Measurements from ENCODE around the gene ZNRF2.
"Not testable (repeated sequence)": the region's sequence is repeated elsewhere in the genome, so short reads cannot be mapped to it uniquely, and the experiment has no call there.

Gene ZNRF2

GRCh38 chr7:30363778-30364563, 79.6 kb downstream of the ZNRF2 start:
- no peak for DNase-seq (ENCODE audit: low spot score)

DNA sequence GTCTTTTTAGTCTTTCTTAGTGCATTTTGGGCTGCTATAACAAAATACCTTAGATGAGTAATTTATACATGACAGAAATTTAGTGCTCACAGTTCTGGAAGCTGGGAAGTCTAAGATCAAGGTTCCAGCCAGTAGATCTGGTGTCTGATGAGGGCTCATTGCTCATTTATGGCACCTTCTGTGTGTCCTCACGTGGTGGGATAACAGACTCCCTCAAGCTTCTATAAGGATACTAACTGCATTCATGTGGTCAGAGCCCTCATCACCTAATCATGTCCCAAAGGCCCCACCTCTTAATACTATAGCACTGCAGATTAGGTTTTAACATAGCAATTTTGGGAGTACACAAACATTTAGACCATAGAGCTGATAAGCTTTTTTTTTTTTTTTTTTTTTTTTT, 80.4 kb downstream of the ZNRF2 start:
- no peak for DNase-seq (ENCODE audit: low spot score)

- DNase-seq (ENCODE audit: low spot score): no peak
Observed at GRCh38 chr7:30365621-30366020, 81.2 kb downstream of the ZNRF2 start.

- DNase-seq (ENCODE audit: low spot score): no peak
Observed at GRCh38 chr7:30366606-30367005, 82.2 kb downstream of the ZNRF2 start.

DNA sequence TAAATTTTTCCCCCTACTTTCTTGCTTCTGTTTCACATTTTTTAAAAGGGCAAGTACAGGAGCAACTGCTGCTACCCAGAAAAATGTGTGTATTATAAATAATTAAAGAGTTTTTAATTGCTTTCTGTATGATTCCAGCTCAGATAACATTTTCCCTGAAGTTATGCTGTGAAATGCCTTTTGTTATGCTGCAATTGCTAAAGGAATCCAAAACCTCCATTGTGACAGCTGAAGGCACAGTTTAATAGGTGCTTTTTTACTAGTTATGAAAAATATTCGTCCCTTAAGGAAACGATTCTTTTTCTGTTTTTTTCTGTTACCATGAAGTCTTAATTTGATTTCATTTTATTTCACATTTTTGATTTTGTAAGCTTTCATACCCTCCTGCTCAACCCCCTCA, 83.2 kb downstream of the ZNRF2 start:
- no peak for DNase-seq (ENCODE audit: low spot score)

DNA sequence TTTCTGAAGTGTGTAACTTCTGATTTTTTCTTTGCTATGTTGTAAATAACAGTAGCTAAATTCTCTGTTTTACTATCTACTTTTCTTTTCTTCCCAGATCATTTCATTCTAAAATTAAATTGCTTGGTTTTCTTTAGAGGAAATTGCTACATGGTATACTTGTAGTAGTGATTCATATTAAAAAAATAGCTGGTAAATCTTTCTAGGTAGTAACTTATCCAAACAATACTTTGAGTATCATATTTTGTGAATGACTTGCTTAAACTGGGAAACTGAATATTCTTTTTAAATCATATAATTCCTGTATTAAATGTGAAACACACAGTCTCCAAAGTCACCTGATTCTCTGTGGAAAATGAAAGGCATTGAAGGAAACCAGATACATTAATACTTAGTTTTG, 85.5 kb downstream of the ZNRF2 start:
- DNase-seq (ENCODE audit: low spot score): no peak

GRCh38 chr7:30371321-30371720, 86.9 kb downstream of the ZNRF2 start:
- no peak for DNase-seq (ENCODE audit: low spot score)

GRCh38 chr7:30378275-30378674, 93.9 kb downstream of the ZNRF2 start:
- no peak for DNase-seq (ENCODE audit: low spot score)

DNA sequence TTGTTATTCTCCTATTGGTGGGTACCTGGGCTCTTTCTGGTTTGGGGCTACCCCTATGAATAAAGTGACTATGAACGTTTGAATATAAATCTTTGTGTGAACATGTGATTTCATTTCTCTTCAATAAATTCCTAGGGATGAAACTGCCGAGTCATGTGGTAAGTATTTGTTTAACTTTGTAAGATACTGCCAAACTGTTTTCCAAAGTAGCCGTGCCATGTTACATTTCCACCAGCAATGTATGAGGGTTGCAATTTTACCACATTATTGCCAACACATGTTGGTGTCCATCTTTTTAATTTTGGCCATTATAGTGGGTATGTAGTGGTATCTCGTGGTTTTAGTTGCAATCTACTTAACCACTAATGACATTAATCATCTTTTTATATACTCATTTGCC, 94.7 kb downstream of the ZNRF2 start:
- no peak for DNase-seq (ENCODE audit: low spot score)

GRCh38 chr7:30379741-30380140, 95.3 kb downstream of the ZNRF2 start:
- no peak for DNase-seq (ENCODE audit: low spot score)

DNA sequence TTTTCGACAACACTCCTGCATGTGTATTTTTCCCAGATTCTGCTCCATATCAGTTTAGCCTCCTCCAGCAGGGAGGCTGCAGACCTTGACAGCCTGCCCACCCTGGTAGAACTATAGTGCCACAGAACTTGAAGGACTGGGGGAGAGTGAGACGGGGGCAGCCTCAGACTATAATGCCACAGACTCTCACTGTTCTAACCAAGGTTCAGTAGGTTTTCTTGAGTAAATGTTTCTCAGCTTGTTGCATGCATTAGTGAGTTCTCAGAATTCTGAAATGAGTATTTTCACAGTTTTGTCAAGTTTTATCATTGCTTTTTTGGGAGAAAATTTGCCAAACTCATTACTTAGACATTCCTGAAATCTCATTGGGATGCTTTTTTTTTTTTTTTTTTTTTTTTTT, 95.9 kb downstream of the ZNRF2 start:
- DNase-seq (ENCODE audit: low spot score): no peak

GRCh38 chr7:30380824-30381223, 96.4 kb downstream of the ZNRF2 start:
- DNase-seq (ENCODE audit: low spot score): not testable (repeated sequence)

- DNase-seq (ENCODE audit: low spot score): no peak
Observed at GRCh38 chr7:30382607-30383006, 98.2 kb downstream of the ZNRF2 start.

GRCh38 chr7:30389791-30390190, 105.4 kb downstream of the ZNRF2 start:
- no peak for DNase-seq (ENCODE audit: low spot score)

GRCh38 chr7:30390736-30391636, 106.6 kb downstream of the ZNRF2 start:
- no peak for DNase-seq (ENCODE audit: low spot score)

DNA sequence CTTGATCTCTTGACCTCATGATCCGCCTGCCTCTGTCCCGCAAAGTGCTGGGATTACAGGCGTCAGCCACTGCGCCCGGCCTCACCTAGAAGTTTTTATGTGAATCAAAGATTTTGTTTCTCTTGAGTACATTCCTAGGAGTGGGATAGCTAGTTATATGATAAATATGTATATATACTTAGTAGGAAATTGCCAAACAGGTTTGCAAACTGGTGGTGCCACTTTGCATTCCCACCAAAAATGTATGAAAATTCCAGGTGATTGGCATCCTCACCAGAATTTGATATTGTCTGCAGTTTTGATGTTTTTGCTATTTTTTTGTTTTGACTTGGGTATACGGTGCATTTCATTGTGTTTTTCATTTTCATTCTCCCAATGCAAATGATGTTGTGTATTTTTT, 107.4 kb downstream of the ZNRF2 start:
- DNase-seq (ENCODE audit: low spot score): no peak

DNA sequence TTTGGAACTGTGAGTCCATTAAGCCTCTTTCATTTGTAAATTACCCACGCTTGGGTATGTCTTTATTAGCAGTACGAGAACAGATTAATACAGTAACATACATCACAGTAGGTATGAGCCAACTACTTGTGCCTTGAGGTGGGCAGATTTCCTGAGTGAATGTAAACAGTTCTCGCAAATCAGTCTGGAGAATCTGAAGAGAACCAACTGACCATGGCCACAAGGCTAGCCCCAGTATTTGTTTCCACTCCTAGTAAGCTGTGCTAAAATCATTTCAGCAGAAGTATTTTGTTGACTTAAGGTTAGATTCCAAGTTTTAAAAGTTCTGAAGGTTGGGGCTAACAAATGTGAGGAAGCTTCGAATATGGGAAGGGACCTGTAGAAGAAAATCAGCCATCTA, 111.3 kb downstream of the ZNRF2 start:
- no peak for DNase-seq (ENCODE audit: low spot score)

DNA sequence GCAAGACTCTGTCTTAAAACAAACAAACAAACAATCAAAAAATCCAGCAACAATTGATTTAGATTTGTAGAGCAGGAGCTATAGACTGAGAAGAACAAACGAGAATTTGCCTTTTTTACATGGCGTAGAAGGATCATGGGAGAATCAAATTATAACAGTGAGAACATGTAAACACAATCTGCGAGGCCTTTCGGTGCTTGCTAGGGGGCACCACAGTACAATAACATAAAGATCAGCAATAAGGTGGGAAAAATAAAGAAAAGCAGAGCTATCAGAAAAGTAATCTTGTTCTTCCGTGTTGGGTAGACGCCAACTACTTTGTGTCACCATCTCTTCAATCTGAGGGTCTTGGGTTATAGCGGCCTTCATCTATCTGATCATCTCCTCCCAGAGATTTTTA, 112.0 kb downstream of the ZNRF2 start:
- DNase-seq (ENCODE audit: low spot score): no peak

- DNase-seq (ENCODE audit: low spot score): no peak
Observed at GRCh38 chr7:30403477-30403876, 119.1 kb downstream of the ZNRF2 start.

DNA sequence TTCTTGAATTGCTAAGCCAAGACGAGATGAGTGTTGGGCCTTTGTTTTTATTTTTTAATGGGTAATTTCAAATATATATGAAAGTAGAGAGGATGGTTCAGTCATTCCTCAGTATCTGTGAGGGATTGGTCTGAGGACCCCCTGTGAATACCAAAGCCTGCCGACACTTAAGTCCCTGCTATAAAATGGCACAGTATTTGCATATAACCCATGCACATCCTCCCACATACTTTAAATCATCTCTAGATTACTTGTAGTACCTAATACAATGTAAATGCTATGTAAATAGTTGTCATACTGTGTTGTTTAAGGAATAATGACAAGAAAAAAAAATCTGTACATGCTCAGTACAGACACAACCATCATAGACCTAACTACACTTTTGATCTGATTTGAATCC, 120.8 kb downstream of the ZNRF2 start:
- DNase-seq (ENCODE audit: low spot score): no peak

DNA sequence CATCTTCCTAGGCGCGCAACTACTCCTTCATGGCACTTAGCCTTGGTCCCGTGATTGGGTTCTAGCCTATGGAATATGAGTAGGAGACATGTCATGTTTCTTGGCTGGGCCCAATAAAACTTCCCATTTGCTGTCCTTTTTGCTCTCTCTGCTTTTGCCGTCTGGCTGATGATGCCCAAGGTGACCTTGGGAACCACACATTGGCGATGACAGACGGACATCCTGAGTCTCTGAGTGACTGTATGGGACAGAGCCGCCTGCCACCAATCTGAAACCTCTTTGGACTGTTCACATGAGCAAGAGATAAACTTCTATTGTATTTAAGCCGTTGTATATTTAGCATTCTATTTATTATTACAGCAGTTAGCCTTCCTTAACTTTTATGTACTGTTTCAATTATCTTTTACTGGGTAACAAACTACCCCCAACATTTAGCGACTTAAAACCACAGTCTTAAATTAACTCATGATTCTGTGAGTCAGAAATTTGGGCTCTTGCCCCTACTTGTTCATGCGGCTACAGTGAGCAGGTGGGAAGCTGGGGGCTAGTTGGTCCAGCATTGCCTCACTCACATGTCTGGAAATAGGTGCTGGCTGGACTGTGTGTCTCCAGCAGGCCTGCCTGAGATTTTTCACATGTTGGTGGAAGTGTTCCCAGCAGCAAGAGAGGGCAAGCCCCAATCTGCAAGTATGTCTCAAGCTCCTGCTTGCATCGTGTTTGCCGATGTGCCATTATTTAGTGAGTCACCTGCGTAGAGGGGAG, 122.4 kb downstream of the ZNRF2 start:
- no peak for DNase-seq (ENCODE audit: low spot score)

DNA sequence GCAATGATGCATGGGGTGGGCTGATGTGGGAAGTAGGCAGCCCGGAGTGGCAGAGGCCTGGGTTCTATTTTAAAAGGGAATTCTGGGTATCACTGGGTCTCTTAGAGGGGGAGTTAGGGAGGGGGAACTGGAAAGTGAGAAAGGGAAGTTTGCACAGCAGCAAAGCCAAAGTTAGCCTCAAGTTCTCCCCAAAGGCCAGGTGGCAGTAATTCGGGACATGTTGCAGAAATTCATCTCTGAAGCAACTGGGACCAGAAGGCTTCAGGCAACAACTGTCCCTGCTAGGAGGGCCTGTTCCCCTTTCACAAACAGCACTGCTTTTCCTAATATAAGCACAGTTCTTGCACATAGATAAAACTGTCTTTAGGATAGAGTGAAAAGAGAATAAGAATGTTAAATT, 126.8 kb downstream of the ZNRF2 start:
- DNase-seq (ENCODE audit: low spot score): no peak

DNA sequence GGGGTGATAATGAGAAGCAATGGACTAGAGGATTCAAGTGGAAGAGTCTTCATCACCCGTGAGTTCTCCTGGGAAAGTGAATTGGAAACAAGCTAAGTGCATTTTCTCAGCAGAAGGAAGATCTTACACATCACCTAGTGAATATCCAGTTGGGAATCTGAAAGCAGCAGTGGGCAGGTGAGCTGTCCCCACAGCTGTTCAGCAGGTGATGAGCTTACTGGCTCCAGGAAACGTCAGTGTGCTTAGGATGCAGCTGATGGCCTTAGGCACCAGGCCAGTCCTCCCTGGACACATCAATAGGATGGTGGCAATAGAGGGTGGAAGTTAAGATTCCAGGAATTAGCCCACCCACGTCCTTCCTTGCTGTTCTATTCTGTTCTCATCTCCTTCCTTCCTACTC, 127.5 kb downstream of the ZNRF2 start:
- no peak for DNase-seq (ENCODE audit: low spot score)
